HCT116 (cell line): ENCODE measurements around the gene PEX6. TPM values are rescaled to one million over a fixed set of nuclear protein-coding genes. Genes with fewer than 3 reads are reported as not detected.
A peak's percentile ranks its signal among the peaks of the same experiment; 100 is the strongest.

Source experiments
- ATAC-seq: fragments of 200-7000 bp; cut with Tn5 transposase; 2 replicates; pipeline ENCODE4 v1.9.1; 2020; ENCODE audit warnings: mild to moderate bottlenecking, moderate library complexity
- BruUV-seq: library from RNA; stranded (reverse); fragments of 400-500 nt; replicated peaks from 2 replicates; lab custom pipeline; 2021; lab: Mats Ljungman, UMichigan
- CTCF ChIA-PET: fragments of 300-600 bp; sonication (Branson Sonifier 250); formaldehyde crosslinking; loops from one replicate; lab custom pipeline; 2021; ENCODE audit warnings: antibody characterized with exemption; lab: Charles Lee
- POLR2A ChIA-PET: fragments of 300-600, 350-600 bp; sonication (Branson Sonifier 250); formaldehyde crosslinking; loops from one replicate; lab custom pipeline; 2021; ENCODE audit warnings: antibody characterized with exemption; lab: Charles Lee
- RAD21 ChIA-PET, 2 experiments: fragments of 300-600 bp; sonication (Branson Sonifier 250); formaldehyde crosslinking; loops; one replicate each; lab custom pipeline; 2023; ENCODE audit warnings: low total read pairs in 2 of 2; ENCODE audit not compliant: uncharacterized antibody in 2 of 2, unreplicated experiment in 2 of 2, low non-redundant PET in 1 of 2; lab: Charles Lee
- DNase-seq: peaks from one replicate; pipeline ENCODE4 v3.0.0-alpha.2; 2010; ENCODE audit warnings: low read depth, low spot score
- H2AFZ ChIP-seq: fragments of 200-600 bp; shearing (Covaris generic), sonication (generic); 2 replicates; pipeline ENCODE4 v1.6.1; 2017; ENCODE audit warnings: low read depth, mixed run types, mixed read lengths, antibody characterized with exemption, low read length; ENCODE audit not compliant: poor library complexity, severe bottlenecking
- H3K27ac ChIP-seq: 2 replicates; pipeline ENCODE4 v1.5.1; 2012; ENCODE audit warnings: low read depth, low read length
- H3K27me3 ChIP-seq: fragments of 200-600 bp; sonication (generic); 2 replicates; pipeline ENCODE4 v1.6.1; 2016; ENCODE audit warnings: mixed run types, low read length, mixed read lengths; ENCODE audit not compliant: insufficient read depth
- H3K36me3 ChIP-seq, 2 experiments: fragments of 200-500 bp in 1 of 2; fragments of 200-600 bp in 1 of 2; sonication (Bioruptor generic) in 1 of 2; sonication (generic) in 1 of 2; 2 replicates each; pipeline versions ENCODE4 v1.5.1 to v1.6.1; 2014 to 2016; ENCODE audit warnings: low read length in 2 of 2, inconsistent platforms in 1 of 2, mixed read lengths in 1 of 2, mixed run types in 1 of 2; ENCODE audit not compliant: insufficient read depth in 2 of 2, control insufficient read depth in 1 of 2
- H3K4me1 ChIP-seq, 2 experiments: fragments of 200-600 bp in 1 of 2; sonication (generic) in 1 of 2; 2 replicates each; pipeline versions ENCODE4 v1.5.1 to v1.6.1; 2012 to 2017; ENCODE audit warnings: low read length in 2 of 2, inconsistent platforms in 1 of 2, mild to moderate bottlenecking in 1 of 2, mixed read lengths in 1 of 2, mixed run types in 1 of 2, moderate library complexity in 1 of 2; ENCODE audit not compliant: insufficient read depth in 2 of 2, control insufficient read depth in 1 of 2
- H3K4me2 ChIP-seq: fragments of 200-600 bp; sonication (generic); 2 replicates; pipeline ENCODE4 v1.6.1; 2017; ENCODE audit warnings: mixed run types, low read length, mixed read lengths
- H3K4me3 ChIP-seq, 2 experiments: fragments of 200-600 bp in 1 of 2; sonication (generic) in 1 of 2; replicated peaks in 1 of 2; 2 replicates each; pipeline ENCODE4 v1.5.1; 2011 to 2016; ENCODE audit warnings: low read length in 2 of 2, control low read depth in 1 of 2, low read depth in 1 of 2, mild to moderate bottlenecking in 1 of 2, mixed read lengths in 1 of 2, mixed run types in 1 of 2
- H3K79me2 ChIP-seq: fragments of 200-600 bp; sonication (generic); 2 replicates; pipeline ENCODE4 v1.6.1; 2017; ENCODE audit warnings: mild to moderate bottlenecking, mixed run types, low read length, moderate library complexity, mixed read lengths; ENCODE audit not compliant: insufficient read depth
- H3K9ac ChIP-seq: fragments of 200-600 bp; sonication (generic); 2 replicates; pipeline ENCODE4 v1.6.1; 2016; ENCODE audit warnings: low read length, mixed read lengths
- H3K9me2 ChIP-seq: fragments of 200-600 bp; sonication (generic), shearing (Covaris generic); 2 replicates; pipeline ENCODE4 v1.6.1; 2017; ENCODE audit warnings: mixed run types, mild to moderate bottlenecking, moderate library complexity; ENCODE audit not compliant: insufficient read depth
- H3K9me3 ChIP-seq, 2 experiments: fragments of 200-500 bp in 1 of 2; fragments of 200-600 bp in 1 of 2; sonication (Bioruptor generic) in 1 of 2; sonication (generic) in 1 of 2; 2 replicates each; pipeline ENCODE4 v1.6.1; 2014 to 2017; ENCODE audit warnings: low read length in 2 of 2, mixed read lengths in 2 of 2, inconsistent platforms in 1 of 2, low read depth in 1 of 2, mild to moderate bottlenecking in 1 of 2, mixed run types in 1 of 2, moderate library complexity in 1 of 2; ENCODE audit not compliant: control insufficient read depth in 1 of 2, insufficient read depth in 1 of 2
- H4K20me1 ChIP-seq: fragments of 200-600 bp; sonication (generic), shearing (Covaris generic); 2 replicates; pipeline ENCODE4 v1.6.1; 2017; ENCODE audit warnings: mixed run types, mild to moderate bottlenecking, moderate library complexity; ENCODE audit not compliant: insufficient read depth
- EGR1 ChIP-seq: IDR thresholded peaks from 2 replicates; pipeline ENCODE4 v1.6.1; 2012; ENCODE audit warnings: low read depth
- SP1 ChIP-seq: IDR thresholded peaks from 2 replicates; pipeline ENCODE4 v1.6.1; 2012; ENCODE audit warnings: low read depth
- TCF7L2 ChIP-seq: IDR thresholded peaks from 2 replicates; pipeline ENCODE4 v1.7.0; 2011; ENCODE audit warnings: borderline replicate concordance, inconsistent platforms; ENCODE audit not compliant: insufficient read depth, insufficient read length; ENCODE audit errors: extremely low read depth
- ZBTB33 ChIP-seq: IDR thresholded peaks from 2 replicates; pipeline ENCODE4 v1.6.1; 2011; ENCODE audit warnings: mild to moderate bottlenecking, low read length, moderate library complexity; ENCODE audit not compliant: insufficient replicate concordance; ENCODE audit errors: extremely low read depth
- intact Hi-C: fragments of 100-400 bp; cut with micrococcal nuclease; formaldehyde crosslinking; loops from 2 replicates; pipeline ENCODE4 v1.10.0; 2022
- total RNA-seq: library from RNA; stranded (reverse); gene quantifications from one replicate; pipeline ENCODE4 v1.2.1, GENCODE V29; 2021; ENCODE audit not compliant: unreplicated experiment

Gene PEX6
- total RNA-seq, 1 experiment from 2014 or later = 21.4 TPM

GRCh38 chr6:42981836-42982235, 2.9 kb upstream of the PEX6 start:
- Histone ChIP-seq H3K9ac (no peak overlapping the region), H3K36me3 (no peaks in the 10 kb centered on the region), H3K79me2 (peaks cover 39% of the 10 kb centered on the region), H2AFZ (no peak overlapping the region), H3K9me2 (no peaks in the 10 kb centered on the region), H3K4me3 (no peak overlapping the region), H3K27me3 (no peaks in the 10 kb centered on the region), H3K4me1 (peaks cover 10 to 40% of the 10 kb centered on the region in 2 experiments; a peak in 3 of 4 replicates), H4K20me1 (no peaks in the 10 kb centered on the region), H3K4me2 (no peak overlapping the region), H3K9me3 (no peaks in the 10 kb centered on the region), H3K27ac (no peak overlapping the region)
- intact Hi-C loops = no loop called here
- ChIA-PET RAD21 (no interaction called here), POLR2A (interaction anchor here (0.6 kb wide), 1 partner anchor 32 kb away, joined by 4 read pairs; the partner anchor contains the start of genes KLHDC3 and MEA1), CTCF (no interaction called here)
- no peak for ATAC-seq
- TF ChIP-seq TCF7L2 = no peak
- no peak for TF ChIP-seq ZBTB33
- BruUV-seq = no TSS peak
- no peak for DNase-seq

GRCh38 chr6:42979523-42980177, 669 bp upstream of the PEX6 start:
- Histone ChIP-seq H3K9ac (peak overlapping the region; percentile 79), H3K4me2 (peak overlapping the region; percentile 94), H3K27me3 (no peaks in the 10 kb centered on the region), H3K4me3 (peak overlapping the region; percentile 87 to 90), H3K36me3 (no peaks in the 10 kb centered on the region), H3K79me2 (peaks cover 26% of the 10 kb centered on the region), H3K4me1 (peaks cover 4 to 28% of the 10 kb centered on the region in 2 experiments; a peak in 2 of 4 replicates), H4K20me1 (no peaks in the 10 kb centered on the region), H2AFZ (no peak overlapping the region), H3K9me2 (no peaks in the 10 kb centered on the region), H3K27ac (peak overlapping the region; percentile 82), H3K9me3 (no peaks in the 10 kb centered on the region)
- no peak for TF ChIP-seq EGR1
- TF ChIP-seq SP1 = 0 out of 2 replicates have a peak, but pooled peaks have one; percentile 4
- RAD21 ChIA-PET = no interaction called here
- intact Hi-C loops = no loop called here
- DNase-seq = no peak
- ATAC-seq = peak; percentile 5; the same call in 1 of the 2 replicates
- BruUV-seq = TSS peak; percentile 98
- CTCF ChIA-PET = no interaction called here
- POLR2A ChIA-PET = interaction anchor here (0.9 to 1.6 kb wide), 4 partner anchors 8 to 195 kb away, joined by 3 to 6 read pairs (median 5); partner anchors contain the start of genes CNPY3 and RRP36
